Stimulated activated naive CD8-positive, alpha-beta T cell treated with anti-CD3 and anti-CD28 coated beads, Interleukin-15, Interleukin-2, amounts not matched to agents 100 ng/mL and 50 ng/mL, for 24 hours (primary cell): Measurements from ENCODE around the gene EXT2.

Source experiments
- H3K27ac Mint-ChIP-seq: one replicate; pipeline ENCODE4 v1.8.0; 2021; ENCODE audit warnings: mild to moderate bottlenecking, mixed read lengths
- H3K27me3 Mint-ChIP-seq: one replicate; pipeline ENCODE4 v1.8.0; 2021; ENCODE audit warnings: mixed read lengths
- H3K36me3 Mint-ChIP-seq: one replicate; pipeline ENCODE4 v1.8.0; 2021; ENCODE audit warnings: low read depth, mixed read lengths
- H3K4me1 Mint-ChIP-seq: one replicate; pipeline ENCODE4 v1.8.0; 2021; ENCODE audit warnings: low read depth, mixed read lengths
- H3K4me3 Mint-ChIP-seq: one replicate; pipeline ENCODE4 v1.8.0; 2021; ENCODE audit warnings: mild to moderate bottlenecking, mixed read lengths
- H3K9me3 Mint-ChIP-seq: one replicate; pipeline ENCODE4 v1.8.0; 2021; ENCODE audit warnings: mixed read lengths

Gene EXT2

DNA sequence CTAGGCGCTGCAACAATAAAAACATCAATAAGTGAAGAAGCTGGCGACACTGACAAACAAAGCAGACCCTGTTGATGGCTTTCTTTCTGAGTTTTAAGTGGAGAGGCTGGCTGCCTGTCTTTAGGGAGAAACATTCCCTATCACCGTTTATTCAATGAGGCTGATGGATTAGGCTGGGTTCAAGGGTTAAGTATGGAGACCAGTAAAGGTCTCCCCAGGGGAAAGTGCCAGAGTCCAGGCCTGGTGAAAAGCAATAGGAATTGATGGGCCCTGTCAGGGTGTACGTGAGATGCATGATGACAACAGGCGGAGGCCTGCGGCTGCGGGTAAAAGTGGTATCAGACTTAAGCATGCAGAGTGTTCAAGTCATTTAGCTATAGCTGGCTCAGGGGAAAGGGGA, 111.8 kb downstream of the EXT2 start:
- Mint-ChIP-seq H3K9me3 (peaks cover 7% of the 10 kb centered on the region), H3K4me3 (no peak overlapping the region), H3K27me3 (no peaks in the 10 kb centered on the region), H3K4me1 (no peaks in the 10 kb centered on the region), H3K36me3 (peaks cover 72% of the 10 kb centered on the region), H3K27ac (no peak overlapping the region)

DNA sequence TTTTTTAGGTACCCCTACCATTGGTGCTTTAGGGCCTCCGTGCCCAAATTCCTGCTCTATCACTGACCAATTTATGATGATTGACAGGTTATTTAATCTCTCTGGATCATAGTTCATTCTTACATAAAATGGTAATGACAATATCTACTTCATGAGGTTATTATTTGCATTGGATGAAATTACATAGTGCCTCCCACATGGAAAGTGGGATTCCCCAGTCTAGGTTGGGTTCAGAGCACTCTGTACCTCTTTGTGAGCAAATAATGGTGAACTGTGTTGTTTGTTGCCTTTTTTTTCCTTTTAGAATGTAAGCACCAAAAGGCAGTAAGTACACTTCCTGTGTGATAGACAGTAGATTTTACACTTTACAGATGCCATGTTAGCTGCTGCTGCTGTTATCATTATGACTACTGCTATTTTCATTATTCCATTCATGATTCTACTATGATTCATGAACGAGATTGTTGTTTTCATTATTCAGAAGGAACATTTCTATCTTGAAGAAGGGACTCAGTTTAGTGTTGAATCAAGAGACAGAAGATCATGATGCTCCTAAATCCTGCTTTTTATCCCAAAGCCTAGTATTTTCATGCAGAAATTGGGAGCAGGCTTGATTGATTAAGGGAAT, 113.6 kb downstream of the EXT2 start:
- H3K9me3 Mint-ChIP-seq = peaks cover 7% of the 10 kb centered on the region
- H3K4me1 Mint-ChIP-seq = no peaks in the 10 kb centered on the region
- no peak overlapping the region for H3K4me3 Mint-ChIP-seq
- H3K27me3 Mint-ChIP-seq = no peaks in the 10 kb centered on the region
- no peak overlapping the region for H3K27ac Mint-ChIP-seq
- peaks cover 63% of the 10 kb centered on the region for H3K36me3 Mint-ChIP-seq

DNA sequence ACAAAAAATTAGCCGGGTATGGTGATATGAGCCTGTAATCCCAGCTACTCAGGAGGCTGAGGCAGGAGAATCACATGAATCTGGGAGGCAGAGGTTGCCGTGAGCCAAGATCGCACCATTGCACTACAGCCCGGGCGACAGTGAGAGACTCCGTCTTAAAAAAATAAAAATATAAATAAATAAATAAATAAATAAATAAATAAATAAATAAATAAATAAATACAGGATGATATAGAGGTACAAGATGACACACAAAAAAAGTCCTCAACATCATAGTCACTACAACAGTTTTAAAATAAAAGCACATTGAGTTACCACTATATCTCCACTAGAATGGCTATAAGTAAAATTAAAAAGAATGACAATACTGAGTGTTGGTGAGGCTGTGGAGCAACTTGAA, 116.7 kb downstream of the EXT2 start:
- Mint-ChIP-seq H3K4me1 (no peaks in the 10 kb centered on the region), H3K4me3 (no peak overlapping the region), H3K36me3 (peaks cover 47% of the 10 kb centered on the region), H3K27ac (no peak overlapping the region), H3K27me3 (no peaks in the 10 kb centered on the region), H3K9me3 (peaks cover 7% of the 10 kb centered on the region)

DNA sequence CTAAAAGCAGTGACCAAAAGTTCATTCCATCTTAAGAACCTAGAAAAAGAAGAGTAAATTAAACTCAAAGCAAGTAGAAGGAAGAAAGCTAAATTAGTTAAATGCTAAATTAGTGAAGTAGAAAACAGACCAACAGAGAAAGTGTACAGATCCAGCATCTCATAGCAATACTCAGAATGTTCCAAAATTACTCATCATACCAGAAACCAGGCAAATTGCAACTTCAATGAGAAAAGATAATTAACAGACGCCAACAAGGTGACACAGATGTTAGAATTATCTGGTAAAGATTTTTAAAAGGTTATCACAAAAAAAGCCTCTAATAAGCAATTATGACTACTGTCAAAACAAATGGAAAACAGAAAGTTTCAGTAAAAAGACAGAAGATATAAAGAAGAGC, 117.7 kb downstream of the EXT2 start:
- H3K27me3 Mint-ChIP-seq = no peaks in the 10 kb centered on the region

DNA sequence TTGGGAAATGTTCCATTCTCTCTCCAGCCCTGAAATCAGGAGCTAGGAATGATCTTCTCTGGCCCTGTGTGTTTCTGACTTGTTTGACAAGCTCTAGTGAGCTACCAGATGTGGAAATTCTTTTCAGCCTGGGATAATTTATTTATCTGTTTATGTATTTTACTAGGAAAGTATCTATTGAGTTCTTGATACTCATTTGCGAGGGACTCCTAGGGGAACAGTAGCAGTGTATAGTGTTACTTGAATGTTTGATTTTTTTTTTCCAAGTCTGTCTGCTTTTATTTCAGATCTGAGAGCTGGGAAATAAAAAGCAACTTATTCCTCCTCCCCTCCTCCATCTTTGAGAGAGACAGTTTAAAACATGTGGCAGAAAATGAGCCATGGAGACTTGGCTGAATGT, 122.0 kb downstream of the EXT2 start:
- H3K27me3 Mint-ChIP-seq = no peaks in the 10 kb centered on the region

More for the DNA sequence above, 117.7 kb downstream of the EXT2 start:
- Mint-ChIP-seq H3K27ac (no peak overlapping the region), H3K9me3 (peaks cover 7% of the 10 kb centered on the region), H3K36me3 (peaks cover 41% of the 10 kb centered on the region), H3K4me3 (no peak overlapping the region), H3K4me1 (no peaks in the 10 kb centered on the region)

DNA sequence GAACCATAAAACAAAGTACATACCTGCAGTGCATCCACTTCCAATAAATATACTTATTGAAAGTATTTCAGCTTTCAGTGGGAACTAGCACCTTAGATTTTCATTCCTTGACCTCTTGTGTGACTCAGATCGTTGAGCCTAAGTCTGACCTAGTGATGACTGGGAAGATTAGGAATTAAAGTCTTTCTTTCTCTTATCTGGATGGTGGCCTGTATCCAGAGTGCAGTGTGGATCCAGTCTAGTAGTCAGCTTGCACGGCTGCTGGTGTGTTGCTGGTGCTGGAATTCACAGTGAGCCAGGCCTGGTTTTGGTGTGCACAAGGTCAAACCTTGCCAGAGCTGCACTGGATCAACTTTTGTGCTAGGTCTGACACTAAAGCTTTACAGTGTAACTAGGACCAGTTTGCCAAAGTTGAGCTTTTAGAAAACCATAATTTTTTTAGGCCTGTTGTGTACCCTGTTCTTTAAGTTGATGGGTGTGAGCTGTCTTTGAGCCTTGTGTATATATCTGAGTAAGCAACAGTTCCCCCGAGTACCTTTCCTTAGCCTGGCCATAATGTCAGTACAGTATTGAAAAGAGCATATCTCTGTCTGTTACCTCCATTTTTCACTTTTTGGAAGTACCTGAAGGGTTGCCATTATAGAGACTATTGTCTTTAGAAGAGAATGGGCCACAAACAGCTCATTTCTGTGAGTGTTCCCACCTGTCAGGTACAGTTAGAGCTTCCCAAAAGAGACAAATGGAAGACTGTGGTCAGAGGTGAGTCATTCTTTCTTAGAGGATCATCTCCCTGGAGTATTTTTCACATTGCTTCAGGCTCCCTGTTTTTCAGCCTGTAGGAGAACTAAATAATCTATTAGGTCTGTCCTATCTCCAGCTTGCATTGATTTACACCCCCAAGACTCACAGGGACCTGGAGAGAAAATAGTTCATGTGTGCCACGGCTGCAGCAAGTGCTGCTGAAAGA, 124.6 kb downstream of the EXT2 start:
- H3K27ac Mint-ChIP-seq = no peak overlapping the region
- peaks cover 14% of the 10 kb centered on the region for H3K36me3 Mint-ChIP-seq

More for the DNA sequence above, 122.0 kb downstream of the EXT2 start:
- peaks cover 14% of the 10 kb centered on the region for H3K36me3 Mint-ChIP-seq
- H3K9me3 Mint-ChIP-seq = no peaks in the 10 kb centered on the region
- no peak overlapping the region for H3K27ac Mint-ChIP-seq
- H3K4me3 Mint-ChIP-seq = no peak overlapping the region
- H3K4me1 Mint-ChIP-seq = no peaks in the 10 kb centered on the region

DNA sequence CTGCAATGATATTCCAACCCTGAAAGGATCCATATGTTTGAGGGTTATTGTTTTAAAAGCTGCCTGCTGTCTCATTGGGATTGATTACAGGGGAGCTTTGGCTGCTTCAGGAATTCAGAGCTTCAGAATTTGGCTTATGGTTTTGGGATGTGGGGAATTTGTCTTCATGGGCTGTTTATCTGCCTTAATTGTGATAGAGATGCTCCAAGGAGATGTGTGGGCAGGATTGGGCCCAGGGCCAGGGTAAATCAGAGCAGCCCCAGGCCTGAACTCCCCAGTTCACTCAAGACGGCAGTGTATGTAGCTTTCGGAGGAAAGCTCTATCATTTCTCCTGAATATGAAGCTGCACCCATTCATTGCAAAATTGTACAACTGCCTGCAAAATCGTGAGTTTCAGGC, 126.0 kb downstream of the EXT2 start:
- H3K9me3 Mint-ChIP-seq = no peaks in the 10 kb centered on the region
- H3K27ac Mint-ChIP-seq = no peak overlapping the region
- H3K4me1 Mint-ChIP-seq = no peaks in the 10 kb centered on the region
- no peak overlapping the region for H3K4me3 Mint-ChIP-seq
- no peaks in the 10 kb centered on the region for H3K27me3 Mint-ChIP-seq
- H3K36me3 Mint-ChIP-seq = peaks cover 10% of the 10 kb centered on the region

More for the DNA sequence above, 124.6 kb downstream of the EXT2 start:
- H3K4me1 Mint-ChIP-seq = no peaks in the 10 kb centered on the region
- no peak overlapping the region for H3K4me3 Mint-ChIP-seq
- H3K27me3 Mint-ChIP-seq = no peaks in the 10 kb centered on the region
- H3K9me3 Mint-ChIP-seq = no peaks in the 10 kb centered on the region

DNA sequence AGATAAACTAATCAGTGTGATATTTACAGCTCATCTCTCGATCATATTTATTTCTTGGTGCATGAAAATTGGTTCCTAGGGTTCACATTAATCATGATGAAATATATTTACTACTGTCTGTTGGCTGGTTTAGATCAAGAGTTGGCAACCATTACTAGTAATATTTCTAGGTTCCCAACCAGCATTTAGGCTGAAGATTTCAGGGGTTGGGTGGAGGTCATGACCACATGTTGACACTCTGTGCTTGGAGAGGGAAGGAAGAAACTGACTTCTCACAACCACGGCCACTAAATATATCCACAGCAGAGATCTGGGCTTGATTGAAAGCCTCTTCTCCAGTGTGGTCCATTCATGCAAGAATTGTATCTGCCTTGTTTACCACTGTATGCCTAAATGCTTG, 126.5 kb downstream of the EXT2 start:
- H3K36me3 Mint-ChIP-seq = peaks cover 10% of the 10 kb centered on the region
- no peak overlapping the region for H3K27ac Mint-ChIP-seq
- H3K4me3 Mint-ChIP-seq = no peak overlapping the region
- H3K4me1 Mint-ChIP-seq = no peaks in the 10 kb centered on the region
- no peaks in the 10 kb centered on the region for H3K27me3 Mint-ChIP-seq
- H3K9me3 Mint-ChIP-seq = no peaks in the 10 kb centered on the region

DNA sequence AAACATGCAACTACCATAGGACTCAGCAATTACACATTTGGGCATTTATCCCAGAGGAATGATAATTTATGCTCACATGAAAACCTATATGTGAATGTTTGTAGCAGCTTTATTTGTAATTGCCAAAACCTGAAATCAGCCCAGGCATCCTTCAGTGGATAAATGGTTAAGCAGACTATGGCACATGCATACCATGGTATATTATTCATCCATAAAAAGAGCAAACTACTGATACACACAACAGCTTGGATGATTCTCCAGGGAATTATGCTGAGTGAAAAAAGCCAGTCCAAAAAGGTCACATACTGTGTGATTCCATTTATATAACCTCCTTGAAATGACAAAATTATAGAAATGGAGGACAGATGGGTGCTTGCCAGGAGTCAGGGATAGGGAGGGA, 127.8 kb downstream of the EXT2 start:
- Mint-ChIP-seq H3K4me3 (no peak overlapping the region), H3K9me3 (no peaks in the 10 kb centered on the region), H3K36me3 (peaks cover 10% of the 10 kb centered on the region), H3K27ac (no peak overlapping the region), H3K27me3 (no peaks in the 10 kb centered on the region), H3K4me1 (no peaks in the 10 kb centered on the region)

DNA sequence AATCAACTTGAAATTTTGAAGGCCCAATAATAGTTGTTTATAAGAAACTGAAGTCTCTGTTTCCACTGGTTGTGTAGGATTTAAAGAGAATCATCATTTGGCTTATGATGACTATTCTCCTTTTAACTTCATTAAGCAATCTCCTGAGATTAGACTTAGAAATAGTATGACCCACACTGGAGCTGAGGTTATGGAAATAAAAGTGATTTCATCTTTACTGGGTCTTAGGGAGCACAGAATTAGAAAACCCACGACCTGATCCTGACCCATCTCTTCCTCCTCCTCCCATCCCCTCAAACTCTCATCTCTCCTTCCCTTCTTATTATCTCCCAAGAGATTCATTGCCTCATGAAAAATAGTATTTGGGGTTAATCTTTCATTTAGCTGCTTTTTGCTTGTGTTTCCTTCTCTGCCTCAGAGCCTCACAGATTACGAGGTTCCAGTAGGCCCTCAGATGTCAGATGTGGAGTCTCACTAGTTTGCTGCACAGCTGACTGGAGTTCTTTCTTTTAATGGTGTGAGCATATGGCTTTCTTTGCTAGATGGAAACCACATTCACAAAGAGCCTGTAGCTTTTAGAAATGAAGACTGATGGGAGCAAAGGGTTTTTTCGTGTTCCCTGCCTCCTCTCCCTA, 129.5 kb downstream of the EXT2 start:
- Mint-ChIP-seq H3K36me3 (peaks cover 7% of the 10 kb centered on the region), H3K4me1 (no peaks in the 10 kb centered on the region), H3K27ac (no peak overlapping the region), H3K9me3 (no peaks in the 10 kb centered on the region), H3K4me3 (no peak overlapping the region), H3K27me3 (no peaks in the 10 kb centered on the region)

DNA sequence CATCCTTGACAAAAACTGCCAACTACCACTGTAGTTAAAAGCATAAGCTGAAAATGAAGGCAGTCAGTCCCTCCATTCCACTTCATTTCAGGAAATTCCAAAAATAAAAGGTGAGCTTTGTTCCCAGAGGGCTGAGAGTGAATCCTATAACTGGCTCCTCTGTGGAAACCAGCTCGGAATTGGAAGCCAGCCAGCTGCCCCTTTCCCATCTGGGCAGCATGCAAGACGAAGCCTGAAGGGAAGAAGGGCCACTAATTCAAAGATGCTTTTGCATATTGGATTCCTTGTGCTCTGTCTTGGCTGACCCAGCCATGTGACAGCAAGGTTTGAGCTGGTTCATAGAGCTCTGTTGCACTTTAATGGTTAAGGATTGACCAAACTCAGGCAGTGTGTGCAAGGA, 131.0 kb downstream of the EXT2 start:
- Mint-ChIP-seq H3K27ac (no peak overlapping the region), H3K4me3 (no peak overlapping the region), H3K36me3 (peaks cover 7% of the 10 kb centered on the region), H3K4me1 (no peaks in the 10 kb centered on the region), H3K27me3 (no peaks in the 10 kb centered on the region), H3K9me3 (no peaks in the 10 kb centered on the region)

DNA sequence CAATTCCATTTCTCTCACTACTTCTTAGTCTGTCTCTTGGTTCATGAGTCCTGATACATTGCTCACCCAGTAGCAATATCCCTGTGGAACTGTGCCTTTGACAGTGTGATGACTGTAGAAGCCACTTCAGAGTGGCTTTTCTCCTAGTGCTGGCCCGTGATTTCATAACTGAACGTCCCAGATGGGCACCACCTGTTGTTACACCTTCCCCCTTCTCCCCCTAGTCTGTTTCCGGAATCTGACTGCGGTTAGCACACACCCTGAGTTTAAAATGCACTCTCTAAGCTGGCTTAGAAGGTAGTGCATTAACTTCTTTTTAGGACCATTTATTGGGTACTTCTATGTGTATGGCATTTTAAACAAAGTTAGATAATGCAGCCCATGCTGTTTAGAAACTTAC, 131.5 kb downstream of the EXT2 start:
- no peak overlapping the region for H3K27ac Mint-ChIP-seq
- no peaks in the 10 kb centered on the region for H3K27me3 Mint-ChIP-seq
- H3K36me3 Mint-ChIP-seq = peaks cover 7% of the 10 kb centered on the region
- H3K4me1 Mint-ChIP-seq = no peaks in the 10 kb centered on the region
- H3K4me3 Mint-ChIP-seq = no peak overlapping the region
- no peaks in the 10 kb centered on the region for H3K9me3 Mint-ChIP-seq

DNA sequence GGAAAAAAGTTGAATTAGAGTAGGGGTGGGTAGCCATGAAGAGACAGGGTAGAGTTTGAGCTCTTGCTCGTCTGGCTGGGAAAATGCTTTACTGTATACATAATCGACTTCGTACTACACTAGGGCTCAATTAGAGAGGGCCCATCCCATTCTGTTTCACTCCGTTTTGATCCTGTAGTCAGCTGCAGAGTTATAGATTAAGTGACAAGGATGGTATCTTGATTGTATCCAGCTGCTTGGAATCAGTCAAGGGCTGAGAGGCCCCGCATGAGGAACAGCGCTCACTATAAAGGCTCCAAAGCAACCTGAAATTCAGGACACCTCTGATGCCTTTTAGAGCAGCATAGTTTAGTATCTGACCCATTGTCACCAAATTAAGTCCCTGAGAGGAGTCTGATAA, 132.9 kb downstream of the EXT2 start:
- Mint-ChIP-seq H3K9me3 (no peaks in the 10 kb centered on the region), H3K4me1 (no peaks in the 10 kb centered on the region), H3K36me3 (peaks cover 14% of the 10 kb centered on the region), H3K4me3 (no peak overlapping the region), H3K27me3 (no peaks in the 10 kb centered on the region), H3K27ac (no peak overlapping the region)

DNA sequence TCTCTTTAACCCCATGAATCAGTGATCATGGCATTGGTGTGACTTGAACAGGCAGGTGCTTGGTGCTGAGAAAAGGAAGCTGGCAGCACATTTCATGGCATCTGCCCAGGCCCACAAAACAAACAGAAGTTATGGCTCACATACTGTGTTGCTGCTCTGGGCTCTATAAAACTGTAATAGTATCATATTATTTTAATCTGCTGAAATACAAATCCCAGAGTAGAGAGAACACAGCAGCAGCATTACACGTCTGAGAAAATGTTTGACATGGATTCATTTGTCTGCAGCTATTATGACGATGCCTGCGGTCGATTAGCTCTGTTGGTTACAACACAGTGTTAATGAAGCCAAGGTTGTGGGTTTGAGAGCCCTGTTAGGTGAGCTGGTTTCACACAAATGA, 133.6 kb downstream of the EXT2 start:
- Mint-ChIP-seq H3K4me1 (no peaks in the 10 kb centered on the region), H3K27me3 (no peaks in the 10 kb centered on the region), H3K4me3 (no peak overlapping the region), H3K9me3 (no peaks in the 10 kb centered on the region), H3K36me3 (peaks cover 15% of the 10 kb centered on the region), H3K27ac (no peak overlapping the region)

DNA sequence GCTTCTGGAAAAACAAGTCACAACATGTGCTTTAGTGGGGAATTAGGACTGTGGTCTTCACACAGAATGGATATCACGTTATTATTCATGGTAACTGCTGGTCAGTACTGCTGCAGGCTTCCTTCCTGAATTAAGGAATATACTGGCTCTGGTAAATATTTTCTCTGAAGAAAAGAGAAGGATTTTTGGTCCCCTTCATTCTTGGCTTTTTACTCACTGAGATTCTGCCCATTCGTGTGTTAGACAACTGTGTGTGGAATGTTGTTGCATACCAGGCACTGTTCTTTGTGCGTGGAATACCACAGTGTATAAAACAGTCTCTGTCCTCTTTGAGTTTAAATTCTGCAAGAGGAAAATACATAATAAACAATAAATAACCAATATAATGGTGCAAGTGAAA, 134.1 kb downstream of the EXT2 start:
- no peaks in the 10 kb centered on the region for H3K9me3 Mint-ChIP-seq
- H3K4me1 Mint-ChIP-seq = no peaks in the 10 kb centered on the region
- peaks cover 15% of the 10 kb centered on the region for H3K36me3 Mint-ChIP-seq
- H3K4me3 Mint-ChIP-seq = no peak overlapping the region
- no peaks in the 10 kb centered on the region for H3K27me3 Mint-ChIP-seq
- no peak overlapping the region for H3K27ac Mint-ChIP-seq
